Fibroblast of mammary gland (primary cell): ENCODE measurements around the gene TBRG4.

Experiments
- DNase-seq: peaks from one replicate; pipeline ENCODE4 v3.0.0-alpha.2; 2010; ENCODE audit warnings: low read depth
- H3K4me3 ChIP-seq: 2 replicates; pipeline ENCODE4 v1.5.1; 2011; ENCODE audit warnings: low read depth, mild to moderate bottlenecking, low read length, moderate library complexity; ENCODE audit not compliant: control insufficient read depth
- TF ChIP-seq, protein P1 (sequence below): conservative IDR thresholded peaks from 2 replicates; pipeline ENCODE4 v1.5.1; 2011; ENCODE audit warnings: low read depth, low read length, inconsistent platforms; ENCODE audit not compliant: control insufficient read depth, insufficient read depth

TBRG4 gene

DNA sequence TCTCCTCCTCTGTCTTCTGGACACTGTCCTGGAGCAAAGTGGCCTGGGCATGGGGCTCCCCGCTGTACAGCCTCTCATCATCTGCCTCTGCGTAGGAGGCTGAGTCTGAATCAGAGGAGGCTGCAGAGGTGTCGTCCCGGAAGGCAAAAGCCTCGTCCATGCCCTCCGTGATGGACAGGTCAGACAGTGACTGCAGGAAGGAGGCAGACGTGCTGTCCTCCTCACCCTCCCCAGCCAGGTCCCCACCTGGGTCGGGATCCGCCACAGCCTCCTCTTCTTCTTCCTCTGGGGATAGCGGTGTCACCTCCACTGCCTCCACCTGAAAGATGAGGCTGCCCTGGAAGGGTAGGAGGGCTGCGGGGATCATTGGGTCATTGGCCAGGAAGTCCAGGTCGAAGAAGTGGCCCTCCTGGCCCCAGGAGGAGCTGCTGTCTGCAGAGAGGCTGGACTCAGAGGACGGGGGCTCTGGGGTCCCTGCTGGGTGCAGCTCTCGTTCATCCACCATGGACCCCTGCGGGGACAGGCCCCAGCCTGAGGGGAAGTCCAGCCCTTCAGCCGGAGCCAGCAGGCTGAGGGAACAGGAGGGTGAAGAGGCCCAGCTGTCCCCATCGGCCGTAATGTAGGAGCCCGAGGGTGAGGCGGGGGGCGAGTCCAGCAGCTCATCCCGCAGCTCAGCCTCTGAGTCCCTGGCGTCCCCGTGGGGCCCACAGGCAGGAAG lies 26.4 kb downstream of the TBRG4 start:
- DNase-seq: no peak
- TF ChIP-seq, protein P1, sequence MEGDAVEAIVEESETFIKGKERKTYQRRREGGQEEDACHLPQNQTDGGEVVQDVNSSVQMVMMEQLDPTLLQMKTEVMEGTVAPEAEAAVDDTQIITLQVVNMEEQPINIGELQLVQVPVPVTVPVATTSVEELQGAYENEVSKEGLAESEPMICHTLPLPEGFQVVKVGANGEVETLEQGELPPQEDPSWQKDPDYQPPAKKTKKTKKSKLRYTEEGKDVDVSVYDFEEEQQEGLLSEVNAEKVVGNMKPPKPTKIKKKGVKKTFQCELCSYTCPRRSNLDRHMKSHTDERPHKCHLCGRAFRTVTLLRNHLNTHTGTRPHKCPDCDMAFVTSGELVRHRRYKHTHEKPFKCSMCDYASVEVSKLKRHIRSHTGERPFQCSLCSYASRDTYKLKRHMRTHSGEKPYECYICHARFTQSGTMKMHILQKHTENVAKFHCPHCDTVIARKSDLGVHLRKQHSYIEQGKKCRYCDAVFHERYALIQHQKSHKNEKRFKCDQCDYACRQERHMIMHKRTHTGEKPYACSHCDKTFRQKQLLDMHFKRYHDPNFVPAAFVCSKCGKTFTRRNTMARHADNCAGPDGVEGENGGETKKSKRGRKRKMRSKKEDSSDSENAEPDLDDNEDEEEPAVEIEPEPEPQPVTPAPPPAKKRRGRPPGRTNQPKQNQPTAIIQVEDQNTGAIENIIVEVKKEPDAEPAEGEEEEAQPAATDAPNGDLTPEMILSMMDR: no peak
- no peak overlapping the region for H3K4me3 ChIP-seq

DNA sequence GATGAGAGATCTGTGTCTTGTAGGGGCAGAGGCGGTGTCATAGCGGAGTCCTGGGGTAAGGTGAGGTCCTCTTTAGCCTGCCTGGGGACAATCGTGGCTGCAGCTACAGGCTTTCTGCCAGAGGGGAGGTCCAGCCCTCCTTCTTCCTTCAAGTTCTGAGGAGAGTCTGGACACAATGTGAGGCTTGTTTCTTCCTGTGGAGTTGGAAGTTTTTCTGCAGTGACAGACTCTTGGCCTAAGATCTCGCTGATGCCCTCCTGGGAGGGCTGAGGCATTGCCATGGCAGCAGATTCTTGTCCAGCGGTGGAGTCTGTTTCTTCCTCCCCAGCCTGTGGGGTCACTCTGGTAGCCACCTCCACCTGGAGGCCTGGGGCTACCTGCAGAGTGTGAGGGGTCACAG lies 27.2 kb downstream of the TBRG4 start:
- no peak overlapping the region for H3K4me3 ChIP-seq
- DNase-seq: no peak
- TF ChIP-seq, protein P1: no peak

DNA sequence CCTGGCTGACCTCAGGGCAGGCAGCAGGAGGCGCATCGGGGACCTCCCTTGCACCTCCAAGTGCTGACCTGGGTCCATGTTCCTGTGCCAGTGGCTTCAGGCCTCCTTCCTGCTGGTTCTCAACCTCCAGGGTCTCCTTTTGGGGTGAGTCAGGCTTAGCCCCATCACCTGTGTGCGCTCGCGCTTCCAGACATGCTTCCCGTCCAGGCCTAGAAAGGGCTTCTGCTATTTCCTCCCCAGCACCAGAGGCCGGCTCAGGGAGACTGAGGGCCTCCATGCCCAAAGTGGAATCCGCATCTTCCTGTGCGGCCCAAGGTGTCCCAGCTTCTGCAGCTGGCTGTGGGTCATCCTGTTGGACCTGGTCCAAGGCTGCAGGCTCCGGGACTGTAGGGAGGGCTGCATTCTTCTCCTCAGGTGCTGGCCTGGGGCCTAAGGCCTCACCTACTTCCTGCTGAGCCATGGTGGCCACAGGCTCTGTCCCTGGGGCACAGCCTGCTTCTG lies 28.6 kb downstream of the TBRG4 start:
- H3K4me3 ChIP-seq: no peak overlapping the region
- TF ChIP-seq, protein P1: no peak
- no peak for DNase-seq

DNA sequence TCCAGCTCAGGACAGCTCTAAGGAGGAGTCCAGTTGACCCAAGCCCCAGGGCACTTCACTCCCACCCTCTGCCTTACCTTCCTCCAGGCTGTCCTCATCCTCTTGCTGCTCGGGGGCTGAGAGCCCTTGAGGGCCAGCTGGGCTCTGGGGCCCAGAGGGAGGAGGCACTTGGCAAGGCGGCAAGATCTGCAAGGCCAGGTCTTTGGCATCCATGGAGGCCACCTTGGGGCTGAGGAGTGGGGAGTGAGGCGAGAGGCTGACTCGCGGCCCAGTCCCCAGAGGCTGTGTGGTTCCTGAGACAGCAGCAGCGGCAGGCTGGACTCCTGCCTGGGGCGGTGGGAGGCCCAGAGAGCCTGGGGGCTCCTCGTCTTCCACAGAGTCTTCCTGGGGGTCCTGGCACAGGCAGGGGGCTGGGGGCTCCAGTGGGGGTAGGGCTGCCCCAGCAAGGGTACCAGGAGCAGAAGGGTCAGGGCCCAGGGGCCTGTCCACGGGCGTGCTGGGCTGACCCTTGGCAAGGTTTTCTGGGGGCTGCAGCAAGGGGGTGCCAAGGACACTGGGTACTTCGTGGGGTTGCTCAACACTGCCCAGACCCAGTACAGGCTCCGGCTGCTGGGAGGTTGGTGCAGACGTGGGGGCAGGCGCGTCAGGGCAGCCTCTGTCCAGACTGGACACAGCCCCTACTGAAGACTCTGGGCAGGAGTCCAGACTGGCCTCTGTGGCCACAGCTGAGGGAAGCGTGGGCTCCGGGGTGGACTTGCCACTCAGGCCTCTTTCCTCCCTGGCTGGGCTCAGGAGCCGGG lies 29.3 kb downstream of the TBRG4 start:
- peak; percentile 33 for DNase-seq
- TF ChIP-seq, protein P1: no peak
- no peak overlapping the region for H3K4me3 ChIP-seq

DNA sequence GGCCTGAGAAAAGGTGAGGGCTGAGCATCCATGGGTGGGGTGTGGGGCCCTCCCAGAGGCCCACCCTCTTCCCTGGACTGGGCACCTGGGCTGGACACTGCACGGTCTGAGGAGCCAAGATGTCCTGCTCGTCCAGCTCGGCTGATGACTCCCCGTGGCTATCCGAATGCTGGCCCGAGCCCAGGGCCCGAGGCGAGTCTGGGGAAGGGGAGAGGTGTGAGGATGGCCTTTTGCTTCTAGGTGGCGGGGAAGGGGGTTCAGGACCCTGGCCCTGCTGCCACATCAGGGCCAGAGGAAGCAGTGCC lies 29.9 kb downstream of the TBRG4 start:
- no peak for DNase-seq
- H3K4me3 ChIP-seq: no peak overlapping the region
- TF ChIP-seq, protein P1: no peak

DNA sequence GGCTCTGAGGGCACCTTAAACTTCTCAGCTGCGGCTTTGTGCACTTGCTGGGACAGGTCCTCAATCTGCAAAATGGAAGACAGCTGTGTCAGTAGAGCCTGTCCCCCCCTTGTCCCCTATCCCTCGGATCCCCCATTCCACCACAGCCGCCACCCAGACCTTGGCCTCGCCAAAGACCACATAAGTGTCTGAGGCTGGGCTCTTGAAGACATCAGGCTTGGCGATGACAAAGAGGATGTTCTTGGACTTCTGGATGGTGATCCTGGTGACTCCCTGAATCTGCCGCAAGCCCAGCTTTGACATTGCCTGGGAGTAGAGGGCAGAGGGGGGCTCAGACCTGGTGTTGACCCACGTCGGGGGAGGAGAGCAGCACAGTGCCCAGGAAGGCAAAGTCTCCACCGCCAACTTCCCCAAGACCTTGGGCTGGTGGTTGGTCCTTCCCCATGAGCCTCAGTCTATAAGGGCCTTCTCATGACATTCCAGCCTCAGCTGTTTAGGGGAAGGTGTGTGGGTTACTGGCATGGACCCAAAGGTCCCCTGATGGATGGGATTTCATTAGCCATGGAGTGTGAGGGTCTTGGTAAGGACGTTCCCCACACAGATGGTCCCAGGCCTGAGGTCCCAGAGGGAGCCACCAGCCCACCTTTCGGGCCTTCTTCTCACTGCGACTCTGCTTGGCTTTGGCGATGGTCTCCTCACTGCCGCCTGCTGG lies 30.4 kb downstream of the TBRG4 start:
- H3K4me3 ChIP-seq: no peak overlapping the region
- TF ChIP-seq, protein P1: no peak
- no peak for DNase-seq
